ENCODE measurements around the gene PRSS56. TPM values are rescaled to one million over a fixed set of nuclear protein-coding genes. Genes with fewer than 3 reads are reported as not detected.
"Not testable (repeated sequence)": the region's sequence is repeated elsewhere in the genome, so short reads cannot be mapped to it uniquely, and the experiment has no call there.

Gene PRSS56
- total RNA-seq, 2 donors from 2014 or later = not detected

- no peaks in the 10 kb centered on the region for H3K36me3 ChIP-seq (ENCODE audit: control insufficient read depth, insufficient read depth, low read length)
- no peak for DNase-seq
- no peak overlapping the region for H3K4me3 ChIP-seq (ENCODE audit: low read length)
- peaks cover 18% of the 10 kb centered on the region for H3K27me3 Mint-ChIP-seq (ENCODE audit: insufficient read depth)
- no peak overlapping the region for H3K27ac ChIP-seq (ENCODE audit: low read depth, low read length)
- H3K9me3 Mint-ChIP-seq = peaks cover 2% of the 10 kb centered on the region
- TF ChIP-seq CTCF (conservative IDR thresholded peaks at IDR 0.05) = no peak
- no peak overlapping the region for H3K4me3 Mint-ChIP-seq
- H3K4me1 ChIP-seq (ENCODE audit: control insufficient read depth, insufficient read depth, low read length) = no peaks in the 10 kb centered on the region
- H3K36me3 Mint-ChIP-seq (ENCODE audit: low read depth) = no peaks in the 10 kb centered on the region
- H3K27ac Mint-ChIP-seq = no peak overlapping the region
- no peak overlapping the region for H3K9ac ChIP-seq (ENCODE audit: extremely low read depth, low read length, poor library complexity, severe bottlenecking)
- H3K4me1 Mint-ChIP-seq = no peaks in the 10 kb centered on the region
- H3K27me3 ChIP-seq (ENCODE audit: control insufficient read depth, insufficient read depth, low read length, poor library complexity, severe bottlenecking) = peaks cover 7% of the 10 kb centered on the region
- H3K9me3 ChIP-seq (ENCODE audit: control insufficient read depth, low read length) = peaks cover 6% of the 10 kb centered on the region
- WGBS, 2 experiments (ENCODE audit: insufficient coverage in 1 of 2, insufficient read length in 1 of 2) = 86 to 91% methylated on average over 9 of the region's 9 CpGs
Measured at GRCh38 chr2:232532419-232532818, 12.2 kb downstream of the PRSS56 start.

GRCh38 chr2:232532821-232533220, 12.6 kb downstream of the PRSS56 start:
- H3K36me3 ChIP-seq (ENCODE audit: control insufficient read depth, insufficient read depth, low read length); H3K27ac ChIP-seq (ENCODE audit: low read depth, low read length); H3K27me3 ChIP-seq (ENCODE audit: control insufficient read depth, insufficient read depth, low read length, poor library complexity, severe bottlenecking); H3K27ac Mint-ChIP-seq; H3K9me3 Mint-ChIP-seq; H3K4me1 Mint-ChIP-seq; H3K9ac ChIP-seq (ENCODE audit: extremely low read depth, low read length, poor library complexity, severe bottlenecking); H3K4me1 ChIP-seq (ENCODE audit: control insufficient read depth, insufficient read depth, low read length); DNase-seq; H3K4me3 ChIP-seq (ENCODE audit: low read length); H3K4me3 Mint-ChIP-seq; H3K36me3 Mint-ChIP-seq (ENCODE audit: low read depth); H3K9me3 ChIP-seq (ENCODE audit: control insufficient read depth, low read length): not testable (repeated sequence)
- peaks cover 14% of the 10 kb centered on the region for H3K27me3 Mint-ChIP-seq (ENCODE audit: insufficient read depth)
- 84 to 92% methylated on average over 7 of the region's 7 CpGs for WGBS, 2 experiments (ENCODE audit: insufficient coverage in 1 of 2, insufficient read length in 1 of 2)

GRCh38 chr2:232533944-232534710, 13.9 kb downstream of the PRSS56 start:
- no peak overlapping the region for H3K9ac ChIP-seq (ENCODE audit: extremely low read depth, low read length, poor library complexity, severe bottlenecking)
- Mint-ChIP-seq H3K4me1 (peaks cover 6% of the 10 kb centered on the region), H3K27me3 (ENCODE audit: insufficient read depth) (peaks cover 3% of the 10 kb centered on the region), H3K27ac (no peak overlapping the region), H3K36me3 (ENCODE audit: low read depth) (no peaks in the 10 kb centered on the region), H3K4me3 (no peak overlapping the region), H3K9me3 (peaks cover 2% of the 10 kb centered on the region)
- no peak overlapping the region for H3K4me3 ChIP-seq (ENCODE audit: low read length)
- no peak overlapping the region for H3K27ac ChIP-seq (ENCODE audit: low read depth, low read length)
- 88% methylated on average over 3 to 13 of the region's 13 CpGs for WGBS, 2 experiments (ENCODE audit: insufficient coverage in 1 of 2, insufficient read length in 1 of 2)
- no peaks in the 10 kb centered on the region for H3K36me3 ChIP-seq (ENCODE audit: control insufficient read depth, insufficient read depth, low read length)
- H3K4me1 ChIP-seq (ENCODE audit: control insufficient read depth, insufficient read depth, low read length) = no peaks in the 10 kb centered on the region
- no peak for DNase-seq
- H3K9me3 ChIP-seq (ENCODE audit: control insufficient read depth, low read length) = peaks cover 6% of the 10 kb centered on the region
- no peak for TF ChIP-seq CTCF (conservative IDR thresholded peaks at IDR 0.05)
- no peaks in the 10 kb centered on the region for H3K27me3 ChIP-seq (ENCODE audit: control insufficient read depth, insufficient read depth, low read length, poor library complexity, severe bottlenecking)
